ENCODE results near the gene NR2F1-AS1.
"Not testable (repeated sequence)": the region's sequence is repeated elsewhere in the genome, so short reads cannot be mapped to it uniquely, and the experiment has no call there.

Gene NR2F1-AS1

GRCh38 chr5:93430118-93430517, 150.9 kb downstream of the NR2F1-AS1 start:
- DNase-seq (ENCODE audit: low read depth, low spot score) = no peak

GRCh38 chr5:93428868-93429267, 152.2 kb downstream of the NR2F1-AS1 start:
- no peak for DNase-seq (ENCODE audit: low read depth, low spot score)

- DNase-seq (ENCODE audit: low read depth, low spot score) = no peak
Observed at GRCh38 chr5:93427316-93427715, 153.7 kb downstream of the NR2F1-AS1 start.

GRCh38 chr5:93425096-93425495, 155.9 kb downstream of the NR2F1-AS1 start:
- no peak for DNase-seq (ENCODE audit: low read depth, low spot score)

- DNase-seq (ENCODE audit: low read depth, low spot score) = no peak
Observed at GRCh38 chr5:93423300-93423699, 157.7 kb downstream of the NR2F1-AS1 start.

GRCh38 chr5:93422652-93423280, 158.3 kb downstream of the NR2F1-AS1 start:
- no peak for DNase-seq (ENCODE audit: low read depth, low spot score)

GRCh38 chr5:93421987-93422401, 159.0 kb downstream of the NR2F1-AS1 start:
- no peak for DNase-seq (ENCODE audit: low read depth, low spot score)

GRCh38 chr5:93421468-93421867, 159.6 kb downstream of the NR2F1-AS1 start:
- no peak for DNase-seq (ENCODE audit: low read depth, low spot score)

- DNase-seq (ENCODE audit: low read depth, low spot score) = no peak
Observed at GRCh38 chr5:93417490-93417889, 163.5 kb downstream of the NR2F1-AS1 start.

GRCh38 chr5:93415819-93416218, 165.2 kb downstream of the NR2F1-AS1 start:
- no peak for DNase-seq (ENCODE audit: low read depth, low spot score)

GRCh38 chr5:93411716-93412115, 169.3 kb downstream of the NR2F1-AS1 start:
- no peak for DNase-seq (ENCODE audit: low read depth, low spot score)

GRCh38 chr5:93409691-93410090, 171.3 kb downstream of the NR2F1-AS1 start:
- no peak for DNase-seq (ENCODE audit: low read depth, low spot score)

GRCh38 chr5:93407454-93407853, 173.6 kb downstream of the NR2F1-AS1 start:
- no peak for DNase-seq (ENCODE audit: low read depth, low spot score)

- no peak for DNase-seq (ENCODE audit: low read depth, low spot score)
Observed at GRCh38 chr5:93406971-93407401, 174.0 kb downstream of the NR2F1-AS1 start.

GRCh38 chr5:93404246-93404645, 176.8 kb downstream of the NR2F1-AS1 start:
- no peak for DNase-seq (ENCODE audit: low read depth, low spot score)

- DNase-seq (ENCODE audit: low read depth, low spot score) = no peak
Observed at GRCh38 chr5:93403141-93403928, 177.7 kb downstream of the NR2F1-AS1 start.

- DNase-seq (ENCODE audit: low read depth, low spot score) = no peak
Observed at GRCh38 chr5:93402451-93402850, 178.6 kb downstream of the NR2F1-AS1 start.

- no peak for DNase-seq (ENCODE audit: low read depth, low spot score)
Observed at GRCh38 chr5:93401634-93402213, 179.3 kb downstream of the NR2F1-AS1 start.

- no peak for DNase-seq (ENCODE audit: low read depth, low spot score)
Observed at GRCh38 chr5:93399675-93400074, 181.3 kb downstream of the NR2F1-AS1 start.

GRCh38 chr5:93395971-93396379, 185.0 kb downstream of the NR2F1-AS1 start:
- DNase-seq (ENCODE audit: low read depth, low spot score) = no peak

- DNase-seq (ENCODE audit: low read depth, low spot score) = no peak
Observed at GRCh38 chr5:93395010-93395409, 186.0 kb downstream of the NR2F1-AS1 start.

- no peak for DNase-seq (ENCODE audit: low read depth, low spot score)
Observed at GRCh38 chr5:93394301-93394700, 186.7 kb downstream of the NR2F1-AS1 start.

- DNase-seq (ENCODE audit: low read depth, low spot score) = not testable (repeated sequence)
Observed at GRCh38 chr5:93391169-93391568, 189.8 kb downstream of the NR2F1-AS1 start.

Data from brain pericyte (primary cell).